GM18519 (cell line): Measurements from ENCODE around the gene KIF2A.
"Not testable (repeated sequence)": the region's sequence is repeated elsewhere in the genome, so short reads cannot be mapped to it uniquely, and the experiment has no call there.

Source experiments
- ATAC-seq: cut with Tn5 transposase; IDR thresholded peaks from one replicate; pipeline ENCODE4 v1.9.1; 2021; ENCODE audit warnings: mild to moderate bottlenecking, moderate library complexity; ENCODE audit not compliant: unreplicated experiment, low FRiP score

Gene KIF2A

GRCh38 chr5:62289813-62290212, 16.2 kb upstream of the KIF2A start:
- no peak for ATAC-seq

- not testable (repeated sequence) for ATAC-seq
Measured at GRCh38 chr5:62291829-62292228, 14.2 kb upstream of the KIF2A start.

DNA sequence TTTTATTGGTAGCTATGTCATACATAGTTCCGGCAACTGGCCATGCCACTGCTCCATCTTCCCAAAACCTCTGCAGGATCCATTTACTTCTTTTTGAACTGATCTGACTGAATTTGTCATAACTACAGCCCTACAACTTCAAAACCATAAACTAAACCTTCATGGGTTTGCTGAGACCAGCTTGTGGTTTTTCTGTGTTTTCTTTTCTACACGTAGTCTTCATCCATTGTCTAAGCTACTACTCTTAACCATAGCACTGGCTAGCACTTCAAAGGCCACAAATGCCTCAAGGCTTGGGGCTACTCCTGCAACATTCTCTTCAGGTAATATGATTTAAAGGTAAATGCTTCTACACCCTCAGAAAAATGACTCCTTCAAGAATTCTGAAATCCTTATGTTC, 9.0 kb upstream of the KIF2A start:
- ATAC-seq, result no peak

DNA sequence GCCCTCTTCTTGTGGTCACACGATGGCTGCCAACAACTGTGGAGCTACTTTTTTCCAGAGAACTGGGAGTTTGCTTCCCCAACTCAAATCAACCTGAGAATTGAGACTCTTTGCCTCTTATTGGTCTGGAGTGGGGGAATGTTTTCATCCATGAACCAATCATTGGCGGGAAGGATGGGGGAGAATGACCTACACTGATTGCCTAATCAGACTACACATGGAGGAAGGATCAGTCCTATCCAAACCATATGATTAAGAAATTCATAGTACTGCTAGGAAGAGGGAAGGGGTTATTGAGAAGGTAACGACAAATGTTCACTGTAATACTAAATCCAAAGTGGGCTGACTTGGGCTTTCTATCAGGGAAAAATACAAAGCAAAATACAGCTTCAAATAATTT, 7.9 kb upstream of the KIF2A start:
- no peak for ATAC-seq

GRCh38 chr5:62299101-62299500, 6.9 kb upstream of the KIF2A start:
- ATAC-seq, result no peak

GRCh38 chr5:62299600-62299999, 6.4 kb upstream of the KIF2A start:
- ATAC-seq, result no peak

GRCh38 chr5:62305358-62305714, 670 bp upstream of the KIF2A start:
- ATAC-seq, result no peak

- ATAC-seq, result peak; percentile 25
Measured at GRCh38 chr5:62306323-62306895, 403 bp downstream of the KIF2A start.

GRCh38 chr5:62306896-62307689, 1.1 kb downstream of the KIF2A start:
- no peak for ATAC-seq

GRCh38 chr5:62308439-62308838, 2.4 kb downstream of the KIF2A start:
- ATAC-seq, result no peak

DNA sequence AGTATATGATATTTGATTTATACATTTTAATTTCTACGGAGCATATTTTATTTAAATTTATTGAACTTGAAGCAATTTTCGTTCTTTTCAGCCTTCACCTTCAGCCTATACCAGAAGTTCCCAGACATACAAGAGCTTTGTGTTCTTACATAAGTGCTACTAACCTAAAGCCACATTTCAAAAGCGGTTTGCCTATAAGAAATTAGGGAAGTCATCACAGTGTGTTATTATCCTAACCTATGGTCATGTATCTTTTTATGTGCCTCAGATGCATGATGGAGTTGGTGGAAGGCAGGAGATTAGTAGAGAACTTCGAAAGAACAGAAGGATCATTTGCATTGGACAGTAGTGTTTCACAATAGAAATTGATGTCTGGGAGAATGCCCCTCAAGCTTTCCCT, 3.1 kb downstream of the KIF2A start:
- no peak for ATAC-seq

- ATAC-seq, result no peak
Measured at GRCh38 chr5:62310426-62311143, 4.6 kb downstream of the KIF2A start.

DNA sequence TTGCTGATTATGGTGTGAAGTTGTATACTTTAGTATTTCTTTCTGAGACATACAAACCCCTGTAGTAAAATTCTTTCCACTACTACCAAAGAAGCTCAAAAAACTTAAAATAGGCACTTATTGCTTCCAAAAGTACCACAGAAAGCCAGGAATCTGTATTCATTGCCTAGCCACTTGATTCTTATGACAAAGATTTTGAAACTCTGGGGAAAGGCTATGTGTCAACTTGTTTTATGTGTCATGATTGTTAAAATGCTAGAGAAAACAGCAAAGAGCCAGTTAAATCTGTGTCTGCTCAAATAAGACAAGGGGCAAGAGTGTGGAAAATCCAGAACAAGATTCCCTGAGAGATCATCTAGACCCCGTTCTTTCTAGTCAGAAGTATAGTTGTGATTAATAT, 6.0 kb downstream of the KIF2A start:
- ATAC-seq, result no peak

DNA sequence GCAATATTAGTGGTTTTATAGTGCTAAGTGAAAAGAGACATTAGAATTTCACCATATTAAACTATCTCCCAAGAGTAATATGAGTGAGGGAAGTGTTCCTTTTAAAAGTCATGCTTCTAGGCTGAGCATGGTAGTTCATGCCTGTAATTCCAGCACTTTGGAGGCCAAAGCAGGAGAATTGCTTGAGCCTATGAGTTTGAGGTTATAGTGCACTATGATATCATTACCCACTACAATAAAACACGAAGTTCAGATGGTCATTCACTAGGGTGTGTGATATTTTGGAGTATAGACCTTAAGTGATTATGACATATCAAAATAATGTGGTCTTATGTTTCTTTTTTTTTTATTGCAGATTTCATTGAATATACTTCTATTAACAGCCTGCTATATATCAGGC, 6.7 kb downstream of the KIF2A start:
- ATAC-seq, result no peak

DNA sequence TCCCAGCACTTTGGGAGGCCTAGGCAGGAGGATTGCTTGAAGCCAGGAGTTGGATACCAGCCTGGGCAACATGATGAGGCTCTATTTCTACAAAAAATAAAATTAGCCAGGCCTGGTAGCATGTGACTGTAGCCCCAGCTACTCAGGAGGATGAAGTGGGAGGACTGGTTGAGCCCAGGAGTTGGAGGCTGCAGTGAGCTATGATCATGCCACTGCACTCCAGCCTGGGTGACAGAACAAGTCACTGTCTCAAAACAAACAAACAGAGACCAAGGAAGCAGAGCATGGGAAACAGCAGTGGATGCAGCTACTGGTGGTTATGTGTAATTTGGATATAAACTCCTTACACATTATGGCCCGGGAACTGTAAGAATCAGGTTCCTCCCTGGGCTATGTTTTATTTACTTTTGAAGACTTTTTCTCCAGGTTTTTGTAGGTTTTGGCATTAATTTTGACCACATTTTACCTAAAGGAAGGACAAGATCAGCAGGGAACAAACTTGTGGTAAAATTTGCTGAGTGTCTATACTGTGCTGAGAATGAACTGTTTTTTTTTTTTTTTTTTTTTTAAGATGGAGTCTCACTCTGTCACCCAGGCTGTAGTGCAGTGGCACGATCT, 8.3 kb downstream of the KIF2A start:
- ATAC-seq, result no peak

GRCh38 chr5:62315376-62316175, 9.6 kb downstream of the KIF2A start:
- ATAC-seq, result no peak

- no peak for ATAC-seq
Measured at GRCh38 chr5:62316176-62316502, 10.1 kb downstream of the KIF2A start.

DNA sequence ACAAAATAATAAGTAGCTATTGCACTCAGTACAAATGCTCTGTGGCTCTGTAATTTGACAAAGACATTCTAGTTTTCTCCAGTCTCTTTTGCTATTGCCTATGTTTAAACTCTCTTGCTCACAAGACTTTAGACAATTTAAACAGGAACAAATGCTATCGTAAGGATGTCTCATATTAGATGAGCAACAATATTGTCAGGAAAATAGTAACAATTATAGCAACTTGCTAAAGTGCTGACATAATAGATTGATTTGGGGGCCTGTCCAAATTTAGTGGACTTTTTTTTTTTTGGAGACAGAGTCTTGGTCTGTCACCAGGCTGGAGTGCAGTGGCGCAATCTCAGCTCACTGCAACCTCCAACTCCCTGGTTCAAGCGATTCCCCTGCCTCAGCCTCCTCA, 11.8 kb downstream of the KIF2A start:
- no peak for ATAC-seq

DNA sequence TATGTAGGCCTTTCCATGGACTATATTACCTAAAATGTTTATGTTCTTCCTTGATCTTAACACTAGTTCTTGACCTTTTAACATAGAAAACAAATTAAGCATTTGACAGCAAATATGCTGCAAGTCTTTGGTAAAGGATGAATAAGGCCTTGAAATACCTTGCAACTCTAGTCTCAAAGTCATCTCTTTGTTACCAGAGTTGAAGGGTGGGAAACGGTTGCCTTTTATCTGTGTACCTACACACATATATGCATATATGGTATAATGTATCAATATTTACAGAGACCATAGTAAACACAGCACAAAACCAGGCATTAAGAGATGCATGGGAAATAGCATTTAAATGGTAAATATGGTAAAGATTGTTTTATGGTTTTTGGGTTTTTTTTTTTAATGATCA, 16.5 kb downstream of the KIF2A start:
- no peak for ATAC-seq

DNA sequence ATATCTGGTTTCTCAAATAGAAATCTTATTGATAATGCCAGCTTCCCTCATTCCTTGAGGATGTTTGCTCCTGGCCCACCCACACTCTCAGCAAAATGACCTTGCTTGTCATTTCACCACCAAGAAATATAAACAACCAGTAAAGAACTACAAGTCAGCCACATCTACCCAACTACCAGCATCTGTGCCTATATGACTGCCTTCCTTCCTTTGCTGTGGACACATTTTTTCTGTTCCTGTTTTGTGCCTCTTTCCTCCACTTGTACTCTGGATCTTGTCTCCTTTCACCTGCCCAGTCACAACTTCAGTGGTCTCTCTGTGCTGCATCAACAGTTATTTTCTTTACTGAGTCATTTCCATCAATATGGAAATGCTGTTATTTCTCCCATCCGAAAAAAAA, 20.3 kb downstream of the KIF2A start:
- peak; percentile 65 for ATAC-seq

GRCh38 chr5:62326702-62327101, 20.7 kb downstream of the KIF2A start:
- no peak for ATAC-seq
